Esophagus muscularis mucosa (tissue), 3 donors: ENCODE data around the gene PPP1R18.

ENCODE experiments used
- POLR2A ChIP-seq: fragments of 450-650 bp; IDR thresholded peaks from one replicate; pipeline ENCODE4 v1.6.1; 2017; ENCODE audit warnings: antibody characterized with exemption, moderate library complexity, mild to moderate bottlenecking, low read depth
- POLR2AphosphoS5 ChIP-seq, 2 donors: sonication (generic); formaldehyde crosslinking; IDR thresholded peaks; one replicate each; pipeline ENCODE4 v1.6.1; 2017; ENCODE audit warnings: antibody characterized with exemption in 2 of 2
- TF ChIP-seq, protein P1 (sequence below), 3 experiments: fragments of 200-600 bp in 2 of 3; fragments of 450-650 bp in 1 of 3; sonication (generic) in 2 of 3; IDR thresholded peaks; one replicate each; pipeline ENCODE4 v1.5.1; 2017 to 2019; ENCODE audit warnings: antibody characterized with exemption in 3 of 3, mild to moderate bottlenecking in 2 of 3, moderate library complexity in 1 of 3

DNA sequence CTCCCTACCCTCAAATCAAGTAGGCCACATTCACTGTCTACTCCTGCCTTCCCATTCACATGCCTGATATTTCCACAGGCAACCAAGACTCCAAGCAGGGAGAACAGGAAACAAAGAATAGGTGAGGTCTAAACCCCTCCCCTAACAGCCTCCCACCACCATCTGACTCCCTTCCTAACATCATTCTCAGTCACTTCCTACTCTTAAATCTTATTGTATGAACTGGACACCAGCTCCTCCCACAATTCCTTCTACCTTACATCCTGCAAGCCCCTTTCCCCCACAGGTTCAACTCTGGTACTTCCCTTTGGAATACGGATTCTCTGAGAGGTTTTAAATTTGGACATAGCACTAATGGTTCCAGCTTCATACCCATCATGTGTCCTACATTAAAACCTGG is 40.5 kb downstream of the PPP1R18 start:
- TF ChIP-seq, protein P1, sequence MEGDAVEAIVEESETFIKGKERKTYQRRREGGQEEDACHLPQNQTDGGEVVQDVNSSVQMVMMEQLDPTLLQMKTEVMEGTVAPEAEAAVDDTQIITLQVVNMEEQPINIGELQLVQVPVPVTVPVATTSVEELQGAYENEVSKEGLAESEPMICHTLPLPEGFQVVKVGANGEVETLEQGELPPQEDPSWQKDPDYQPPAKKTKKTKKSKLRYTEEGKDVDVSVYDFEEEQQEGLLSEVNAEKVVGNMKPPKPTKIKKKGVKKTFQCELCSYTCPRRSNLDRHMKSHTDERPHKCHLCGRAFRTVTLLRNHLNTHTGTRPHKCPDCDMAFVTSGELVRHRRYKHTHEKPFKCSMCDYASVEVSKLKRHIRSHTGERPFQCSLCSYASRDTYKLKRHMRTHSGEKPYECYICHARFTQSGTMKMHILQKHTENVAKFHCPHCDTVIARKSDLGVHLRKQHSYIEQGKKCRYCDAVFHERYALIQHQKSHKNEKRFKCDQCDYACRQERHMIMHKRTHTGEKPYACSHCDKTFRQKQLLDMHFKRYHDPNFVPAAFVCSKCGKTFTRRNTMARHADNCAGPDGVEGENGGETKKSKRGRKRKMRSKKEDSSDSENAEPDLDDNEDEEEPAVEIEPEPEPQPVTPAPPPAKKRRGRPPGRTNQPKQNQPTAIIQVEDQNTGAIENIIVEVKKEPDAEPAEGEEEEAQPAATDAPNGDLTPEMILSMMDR (IDR thresholded peaks at IDR 0.05): no peak
- TF ChIP-seq POLR2A: no peak
- no peak for TF ChIP-seq POLR2AphosphoS5 (IDR thresholded peaks at IDR 0.05)
